DMS 273 (cell line): Measurements from ENCODE around the gene BIRC7.

Experiments used
- DNase-seq: peaks from one replicate; lab custom pipeline; 2025; ENCODE audit not compliant: unreplicated experiment; lab: John Stamatoyannopoulos, UW

BIRC7 gene

DNA sequence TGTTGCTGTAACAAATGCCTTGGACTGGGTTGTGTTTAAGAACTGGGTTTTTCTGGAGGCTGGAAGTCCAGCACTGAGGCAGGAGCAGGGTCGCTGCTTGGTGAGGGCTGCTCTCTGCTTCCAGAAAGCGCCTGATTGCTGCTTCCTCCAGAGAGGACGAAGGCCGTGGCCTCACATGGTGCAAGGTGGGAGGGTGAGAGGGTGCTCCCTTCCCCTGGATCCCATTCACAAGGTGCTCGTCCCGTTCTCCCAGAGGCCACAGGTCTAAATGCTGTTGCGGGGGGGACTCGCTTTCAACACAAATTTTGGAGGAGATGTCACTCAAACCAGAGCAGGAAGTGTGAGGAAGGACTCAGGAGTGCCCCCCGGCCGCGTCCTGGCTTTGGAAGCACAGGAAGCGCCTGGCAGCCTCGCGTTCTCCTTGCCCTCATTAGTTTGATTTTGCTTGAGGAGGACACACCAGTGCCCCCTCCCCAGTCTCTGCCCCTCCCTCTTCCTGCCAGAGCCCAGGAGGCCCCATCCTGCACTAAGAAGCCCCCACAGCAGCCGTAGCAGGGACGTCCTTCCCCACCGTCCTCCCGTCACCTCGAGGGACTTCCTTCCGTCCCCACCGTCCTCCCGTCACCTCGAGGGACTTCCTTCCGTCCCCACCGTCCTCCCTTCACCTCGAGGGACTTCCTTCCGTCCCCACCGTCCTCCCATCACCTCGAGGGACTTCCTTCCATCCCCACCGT is 26.3 kb downstream of the BIRC7 start:
- DNase-seq, result no peak

DNA sequence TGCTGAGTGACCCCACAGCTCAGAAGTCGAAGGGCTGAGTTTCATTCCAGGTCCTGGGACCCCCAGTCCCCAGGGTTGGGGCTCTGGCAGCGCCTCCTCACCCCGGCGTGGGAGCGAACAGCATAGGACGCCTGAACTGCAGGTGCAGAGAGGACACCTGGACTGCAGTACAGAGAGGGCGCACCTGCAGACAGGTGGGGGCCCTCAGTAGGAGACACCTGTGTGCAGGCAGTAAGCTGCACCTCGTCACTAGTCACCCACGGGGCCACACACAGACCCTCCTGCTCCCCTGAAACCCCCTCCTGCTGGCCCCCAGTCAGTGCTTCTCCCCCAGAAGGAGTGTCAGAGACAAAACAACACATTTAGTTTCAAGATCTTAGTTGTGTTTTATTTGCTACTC is 27.1 kb downstream of the BIRC7 start:
- no peak for DNase-seq

DNA sequence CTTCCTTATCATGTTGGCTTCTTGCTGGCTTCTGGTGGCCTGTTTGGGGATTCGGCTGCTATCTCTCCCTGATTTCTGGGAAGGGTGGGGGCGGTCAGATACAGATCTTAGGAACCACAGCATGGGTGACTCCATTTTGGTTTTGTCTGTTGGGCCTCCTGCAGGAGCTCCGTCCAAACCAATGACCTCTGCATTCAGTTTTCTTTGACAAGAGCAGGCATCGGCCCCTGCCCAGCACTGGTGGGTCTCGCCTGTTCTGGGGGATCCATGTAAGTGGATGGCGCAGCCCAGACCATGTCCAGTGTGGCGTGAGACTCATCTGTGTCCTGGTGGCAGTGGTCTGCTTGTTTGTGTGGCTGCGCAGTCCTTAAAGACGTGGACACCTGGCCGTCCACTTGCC is 28.3 kb downstream of the BIRC7 start:
- DNase-seq, result no peak

DNA sequence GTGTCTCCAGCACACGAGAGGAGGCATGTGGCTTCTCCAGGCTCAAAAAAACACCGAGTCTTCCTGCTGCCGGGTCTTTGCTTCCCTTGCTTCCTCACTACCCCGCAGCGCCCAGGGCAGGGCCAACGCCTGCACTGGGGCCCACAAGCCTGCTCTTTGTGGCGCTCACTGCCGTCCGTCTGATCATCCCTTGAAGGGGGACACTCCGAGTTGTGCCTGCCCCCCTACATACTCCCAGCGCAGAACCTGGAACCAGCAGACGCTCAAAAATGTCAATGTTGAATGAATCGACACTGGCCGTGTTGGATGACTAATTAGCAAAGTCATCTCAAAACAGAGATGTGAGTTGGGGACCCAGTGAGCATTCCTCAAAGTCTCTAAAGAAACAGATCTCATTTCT is 28.8 kb downstream of the BIRC7 start:
- DNase-seq, result no peak

DNA sequence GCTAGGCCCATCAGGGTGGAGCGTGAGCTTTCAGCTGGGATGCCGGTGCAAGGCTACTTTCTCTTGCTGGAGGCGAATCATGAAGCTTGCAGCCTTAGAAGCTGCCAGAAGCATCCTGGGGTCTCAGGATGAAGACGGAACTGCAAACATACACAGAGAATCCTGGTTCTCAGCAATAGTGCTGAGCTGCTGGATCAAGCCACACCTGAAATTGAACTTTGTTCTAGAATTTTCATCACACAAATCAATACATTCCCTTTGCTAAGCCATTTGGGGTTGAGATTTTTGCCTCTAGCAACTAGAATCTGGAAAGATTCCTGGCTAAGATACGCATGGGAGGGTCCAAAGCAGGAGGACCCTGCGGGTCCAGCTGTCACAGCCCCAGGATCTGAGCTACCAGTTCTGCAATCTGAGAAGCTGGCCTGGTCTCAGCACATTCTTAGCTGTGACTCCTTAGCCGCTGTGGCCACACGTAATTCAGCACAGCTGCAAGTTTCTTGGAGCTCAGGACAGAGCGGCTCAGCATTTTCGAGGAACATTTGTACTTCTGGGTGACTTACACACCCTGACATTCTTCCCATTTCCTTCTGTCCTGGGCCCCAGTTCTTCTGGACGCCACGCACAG is 30.3 kb downstream of the BIRC7 start:
- DNase-seq, result no peak

DNA sequence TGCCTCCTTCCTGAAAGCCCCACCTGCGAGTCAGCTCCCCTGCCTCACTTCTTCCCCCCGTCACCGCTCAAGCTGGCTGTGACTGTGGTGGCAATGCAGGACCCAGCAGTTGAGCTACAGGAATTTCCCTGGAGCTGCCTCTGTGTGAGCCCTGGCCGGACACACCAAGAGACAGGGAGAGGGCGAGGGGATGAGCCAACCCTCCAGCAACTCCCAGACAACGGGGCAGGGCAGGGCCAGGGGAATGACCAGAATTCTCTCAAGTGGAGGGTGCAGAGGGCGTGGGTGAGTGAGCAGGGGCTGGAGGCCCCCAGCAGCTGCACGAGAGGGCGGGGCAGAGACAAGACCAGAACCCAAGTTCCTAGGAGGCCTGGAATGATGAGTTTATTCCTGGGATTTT is 32.0 kb downstream of the BIRC7 start:
- DNase-seq, result no peak

DNA sequence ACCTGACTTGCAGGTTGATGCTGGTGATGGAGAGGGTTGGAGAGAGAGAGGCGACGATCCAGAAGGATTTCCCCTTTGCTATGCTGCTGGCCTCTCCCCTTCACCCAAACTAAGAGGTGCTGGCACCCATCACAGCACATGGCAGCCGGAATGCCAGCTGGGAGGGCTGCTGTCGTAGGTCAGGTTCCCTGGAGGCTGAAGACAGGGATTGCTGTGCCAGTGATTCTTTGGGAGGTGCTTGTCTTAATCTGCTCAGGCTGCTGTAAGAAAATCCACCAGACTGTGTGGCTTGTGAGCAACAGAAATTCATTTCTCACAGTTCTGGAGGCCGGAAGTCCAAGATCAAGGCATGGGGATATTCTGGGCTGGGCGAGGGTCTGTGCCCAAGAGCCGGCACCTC is 32.6 kb downstream of the BIRC7 start:
- peak; percentile 30 for DNase-seq

DNA sequence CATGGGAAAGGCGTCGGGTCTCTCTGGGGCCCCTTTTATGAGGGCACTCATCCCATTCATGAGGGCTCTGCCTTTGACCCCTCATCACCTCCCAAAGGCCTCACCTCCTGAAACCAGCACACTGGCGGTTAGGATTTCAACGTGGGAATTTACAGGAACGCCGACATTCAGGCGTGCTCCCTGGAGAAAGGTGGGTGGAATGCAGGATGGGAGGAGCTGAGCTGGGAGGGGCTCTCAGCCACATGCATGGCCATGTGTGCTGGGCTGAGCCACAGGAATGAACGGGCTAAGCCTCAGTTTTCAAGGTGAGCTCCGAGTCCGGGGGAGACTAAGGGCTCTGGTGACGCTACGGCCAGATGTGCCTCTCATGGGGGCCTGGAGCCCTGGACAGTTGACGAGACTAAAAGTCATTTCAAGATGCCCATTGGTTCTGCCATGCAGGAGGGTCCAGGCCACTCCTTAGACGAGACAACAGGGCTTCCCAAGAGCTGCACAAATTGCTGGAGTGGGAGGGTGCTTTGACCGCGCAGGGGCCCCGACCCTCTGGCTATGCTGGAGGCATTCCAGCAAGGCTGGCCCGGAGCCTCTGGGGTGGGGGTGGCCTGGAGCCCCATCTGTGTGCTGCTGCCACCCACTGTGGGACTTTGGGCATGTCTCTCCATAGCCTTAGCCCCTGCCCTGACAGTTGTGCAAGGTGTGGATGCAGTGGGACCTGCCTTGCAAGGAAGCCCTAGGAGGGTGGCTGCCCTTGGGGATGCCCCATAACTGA is 33.1 kb downstream of the BIRC7 start:
- DNase-seq, result no peak

DNA sequence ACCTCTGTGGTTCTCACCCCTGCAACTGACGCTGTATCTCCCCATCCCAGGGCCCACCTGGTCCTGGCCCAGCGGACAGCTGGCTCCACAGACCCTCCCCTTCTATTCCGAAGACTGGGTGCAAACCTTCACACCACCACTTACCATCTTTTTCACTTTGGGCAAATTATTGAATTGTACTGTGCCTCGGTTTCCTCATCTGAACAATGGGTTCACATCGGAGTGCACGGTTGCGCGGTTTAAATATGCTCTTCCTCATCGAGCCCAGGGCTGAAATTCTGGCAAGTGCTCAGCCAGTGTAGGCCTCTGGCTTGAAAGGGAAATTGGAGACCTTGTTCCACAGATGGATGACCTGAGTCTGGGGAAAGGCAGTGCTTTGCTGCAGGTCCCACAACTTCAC is 34.0 kb downstream of the BIRC7 start:
- DNase-seq, result no peak

DNA sequence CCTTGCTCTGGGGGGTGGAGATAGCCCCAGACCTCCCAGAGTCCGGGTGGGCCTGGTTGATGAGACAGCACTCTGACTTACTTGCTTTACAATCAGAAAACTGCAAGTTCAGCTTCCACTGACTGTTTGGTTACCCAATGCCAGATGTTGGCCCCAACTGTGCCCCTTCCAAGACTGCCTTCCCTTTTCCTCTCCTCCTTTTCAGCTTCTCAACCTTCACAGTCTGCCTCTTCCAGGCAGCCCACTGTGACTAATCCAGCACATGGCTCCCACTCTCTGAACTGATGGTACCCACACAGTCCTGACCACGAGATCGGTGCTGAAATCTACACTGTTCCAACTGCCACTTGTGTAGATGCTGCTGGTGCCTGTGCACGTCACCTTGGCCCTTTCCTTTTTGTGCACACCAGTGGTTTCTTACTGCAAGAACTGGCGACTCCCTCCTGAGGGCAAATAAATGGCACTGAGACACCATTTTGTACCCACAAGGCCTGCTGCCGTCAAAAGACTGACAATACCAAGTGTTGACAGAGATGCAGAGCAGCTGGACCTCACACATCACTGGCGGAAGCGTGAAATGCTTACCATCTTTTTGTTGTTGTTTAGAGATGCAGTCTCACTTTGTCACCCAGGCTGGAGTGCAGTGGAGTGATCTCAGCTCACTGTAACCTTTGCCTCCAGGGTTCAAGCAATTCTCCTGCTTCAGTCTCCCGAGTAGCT is 35.1 kb downstream of the BIRC7 start:
- no peak for DNase-seq

DNA sequence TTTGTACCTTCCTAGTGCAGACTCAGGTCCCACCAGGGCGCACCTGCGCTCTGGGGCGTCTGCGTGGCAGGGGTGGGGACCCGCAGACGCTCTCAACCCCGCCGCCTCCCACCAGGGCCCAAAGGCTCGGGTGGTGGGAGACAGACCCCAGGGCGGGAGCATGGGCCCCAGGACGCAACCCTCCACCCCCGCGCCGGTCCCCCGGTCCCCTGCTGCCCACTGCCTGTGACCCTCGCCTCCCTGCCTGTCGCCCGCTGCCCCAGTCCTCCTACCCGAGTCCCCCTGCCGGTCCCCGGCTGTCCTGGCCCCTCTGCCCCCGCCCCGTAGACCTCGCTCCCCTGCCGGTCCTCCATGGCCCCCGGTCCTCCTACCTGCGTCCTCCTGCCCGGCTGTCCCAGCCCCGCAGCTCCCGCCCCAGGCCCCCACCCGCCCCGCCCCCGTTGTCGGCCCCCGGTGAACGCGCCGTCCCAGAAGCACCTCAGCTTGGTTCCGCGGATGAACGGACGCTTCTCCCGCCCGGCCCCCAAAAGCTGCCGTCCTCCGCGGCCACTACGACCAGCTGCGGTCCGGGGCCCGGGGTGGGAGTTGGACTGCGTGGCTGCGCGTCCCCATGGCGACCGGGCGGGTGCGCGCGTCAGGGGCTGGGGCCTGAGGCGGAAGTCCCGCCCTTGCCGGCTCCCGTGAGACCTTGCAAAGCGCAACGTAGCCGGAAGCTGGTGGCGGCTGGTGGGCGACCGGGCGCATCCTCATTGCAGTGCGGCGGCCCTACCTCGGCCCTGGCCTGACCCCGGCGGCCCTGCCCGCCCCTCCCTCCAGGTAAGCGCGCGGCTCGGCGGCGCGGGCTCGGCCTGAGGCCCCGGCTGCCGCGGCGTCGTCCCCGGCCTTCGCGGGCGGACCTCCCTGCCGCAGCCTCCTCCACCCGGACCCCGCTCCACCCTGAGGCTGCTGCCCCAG is 36.7 kb downstream of the BIRC7 start, which contains the start of gene ARFGAP1:
ARFGAP1 (plus strand) TSS at position 709 of the 954 bp plus-strand sequence. CDS start 2,768 bp downstream, outside the sequence.
- DNase-seq, result peak; percentile 94

DNA sequence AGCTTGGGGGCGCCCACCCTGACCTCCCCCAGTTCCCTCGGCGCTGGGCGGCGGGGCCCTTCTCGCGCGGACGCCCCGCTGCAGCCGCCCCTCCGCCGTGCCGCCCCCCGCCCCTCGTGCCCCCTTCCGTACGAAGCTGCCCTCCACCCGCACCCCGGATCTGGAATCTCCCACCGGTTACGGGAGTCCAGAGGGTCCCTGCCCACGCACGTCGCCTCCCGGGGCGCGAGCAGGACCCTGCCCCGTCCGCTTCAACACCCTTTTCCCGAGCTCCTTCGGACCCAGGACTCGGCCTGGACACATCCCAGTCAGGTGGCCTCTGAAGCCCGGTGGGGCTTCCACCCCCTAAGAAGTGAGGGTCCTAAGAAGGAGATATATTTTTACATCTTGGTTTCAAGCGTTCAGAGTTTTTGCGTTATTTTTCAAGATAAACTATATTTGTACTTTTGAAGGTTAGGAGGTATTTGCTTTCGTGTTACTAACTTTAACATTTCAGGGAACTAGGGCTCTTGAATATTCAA is 37.4 kb downstream of the BIRC7 start:
- no peak for DNase-seq

DNA sequence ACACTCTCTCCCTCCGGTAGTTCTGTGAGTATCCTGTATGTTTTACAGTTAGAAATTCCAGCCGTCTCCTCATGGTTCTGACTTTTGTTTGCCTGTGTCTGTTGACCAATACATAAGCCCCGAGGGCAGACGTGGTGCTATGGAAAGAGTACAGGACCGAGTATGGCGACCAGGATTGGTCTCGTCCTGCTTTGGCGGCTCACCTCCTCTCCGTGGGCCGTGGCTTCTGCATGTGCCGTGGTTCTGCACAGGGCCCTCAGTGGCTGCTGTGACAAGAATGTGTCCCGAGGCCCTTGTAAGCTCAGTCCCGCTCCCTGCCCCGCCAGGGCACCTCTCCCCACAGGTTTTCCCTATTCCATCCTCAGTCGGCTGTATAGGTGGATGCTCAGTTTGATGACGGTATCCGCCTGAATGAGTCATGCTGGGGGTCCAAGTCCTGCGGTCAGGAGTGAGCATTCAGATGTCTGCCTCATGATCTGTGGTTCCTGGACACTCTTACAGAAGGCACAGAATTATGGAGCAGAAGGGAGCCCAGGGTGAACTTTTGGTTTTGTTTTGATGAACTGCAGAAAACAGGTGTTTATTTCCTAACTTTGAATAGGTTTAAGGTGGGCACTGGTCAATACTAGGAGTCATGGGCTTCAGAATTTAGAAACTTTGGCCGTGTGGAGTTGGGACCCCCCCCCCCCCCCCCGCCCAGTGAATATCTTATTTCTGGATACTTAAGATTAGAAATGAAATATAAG is 38.1 kb downstream of the BIRC7 start:
- no peak for DNase-seq

DNA sequence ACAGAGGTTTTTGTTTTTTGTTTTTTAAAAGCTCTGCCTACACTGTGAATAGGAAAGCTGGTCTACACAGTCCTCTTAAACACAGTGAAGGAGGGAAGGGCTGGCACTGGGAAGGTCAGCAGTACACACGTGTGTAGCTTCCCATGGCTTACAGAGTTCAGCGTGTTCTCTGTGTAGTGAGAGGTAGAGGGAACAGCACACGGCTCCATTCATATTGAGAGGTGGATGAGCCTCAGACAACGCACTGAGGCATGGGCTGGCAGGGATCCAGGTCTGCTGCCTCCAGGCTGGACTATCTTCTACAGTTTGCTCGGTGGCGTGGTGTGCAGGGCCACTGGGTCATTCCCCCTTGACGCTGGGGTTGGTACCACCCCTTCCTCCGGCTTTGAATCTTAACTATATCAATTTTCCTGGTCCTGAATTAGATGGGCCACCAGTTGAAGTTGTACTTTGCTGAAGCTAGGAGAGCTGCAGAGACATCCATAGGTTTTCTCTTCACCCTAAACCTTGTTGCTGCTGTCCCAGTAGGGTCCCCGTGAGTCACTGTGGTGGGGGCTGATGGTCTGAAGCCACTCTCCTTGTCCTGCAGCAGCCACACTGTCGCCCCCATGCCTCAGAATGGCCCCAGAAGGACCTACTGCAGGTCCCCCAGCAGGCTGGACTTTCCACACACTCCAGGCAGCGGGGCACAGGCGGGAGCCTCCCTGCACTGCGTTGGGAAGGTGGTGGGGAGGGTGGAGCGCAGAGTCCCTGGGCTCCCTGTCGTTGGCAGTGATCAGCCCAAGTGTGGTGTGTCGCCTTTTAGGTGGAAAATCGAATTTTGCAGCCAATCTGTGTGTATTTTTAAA is 38.9 kb downstream of the BIRC7 start:
- DNase-seq, result no peak

DNA sequence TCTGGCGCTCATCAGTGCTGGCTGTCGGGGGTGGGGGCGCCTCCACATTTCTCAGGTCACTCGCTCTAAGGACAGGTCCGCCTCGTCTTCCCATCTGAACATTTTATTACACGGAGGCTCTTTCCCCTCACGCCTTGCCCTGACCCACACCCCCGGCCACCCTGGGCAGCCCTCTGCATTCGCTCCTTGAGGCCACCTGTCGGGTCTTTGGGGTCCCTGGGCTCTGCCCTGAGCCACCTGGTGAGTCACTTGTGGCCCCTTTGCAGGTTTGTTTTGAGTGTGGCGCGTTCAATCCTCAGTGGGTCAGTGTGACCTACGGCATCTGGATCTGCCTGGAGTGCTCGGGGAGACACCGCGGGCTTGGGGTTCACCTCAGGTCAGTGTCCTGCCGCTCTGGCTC is 40.1 kb downstream of the BIRC7 start:
- no peak for DNase-seq

DNA sequence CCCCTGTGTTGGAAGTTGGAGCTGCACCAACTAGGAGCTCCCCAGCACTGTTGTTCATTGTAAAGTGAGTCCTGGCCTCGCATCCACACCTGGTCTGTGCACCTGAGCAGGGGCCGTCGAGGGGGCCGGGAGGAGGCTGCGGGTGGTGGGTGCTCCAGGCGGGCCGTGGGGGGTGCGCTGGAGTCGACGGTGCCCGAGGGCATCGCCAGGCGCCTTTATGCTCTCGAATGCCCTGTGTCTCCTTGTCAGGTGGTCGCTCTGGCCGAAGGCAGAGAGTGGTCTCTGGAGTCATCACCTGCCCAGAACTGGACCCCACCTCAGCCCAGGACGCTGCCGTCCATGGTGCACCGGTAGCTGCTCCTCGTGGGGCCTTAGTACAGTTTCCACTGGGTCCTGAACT is 41.3 kb downstream of the BIRC7 start:
- DNase-seq, result no peak

DNA sequence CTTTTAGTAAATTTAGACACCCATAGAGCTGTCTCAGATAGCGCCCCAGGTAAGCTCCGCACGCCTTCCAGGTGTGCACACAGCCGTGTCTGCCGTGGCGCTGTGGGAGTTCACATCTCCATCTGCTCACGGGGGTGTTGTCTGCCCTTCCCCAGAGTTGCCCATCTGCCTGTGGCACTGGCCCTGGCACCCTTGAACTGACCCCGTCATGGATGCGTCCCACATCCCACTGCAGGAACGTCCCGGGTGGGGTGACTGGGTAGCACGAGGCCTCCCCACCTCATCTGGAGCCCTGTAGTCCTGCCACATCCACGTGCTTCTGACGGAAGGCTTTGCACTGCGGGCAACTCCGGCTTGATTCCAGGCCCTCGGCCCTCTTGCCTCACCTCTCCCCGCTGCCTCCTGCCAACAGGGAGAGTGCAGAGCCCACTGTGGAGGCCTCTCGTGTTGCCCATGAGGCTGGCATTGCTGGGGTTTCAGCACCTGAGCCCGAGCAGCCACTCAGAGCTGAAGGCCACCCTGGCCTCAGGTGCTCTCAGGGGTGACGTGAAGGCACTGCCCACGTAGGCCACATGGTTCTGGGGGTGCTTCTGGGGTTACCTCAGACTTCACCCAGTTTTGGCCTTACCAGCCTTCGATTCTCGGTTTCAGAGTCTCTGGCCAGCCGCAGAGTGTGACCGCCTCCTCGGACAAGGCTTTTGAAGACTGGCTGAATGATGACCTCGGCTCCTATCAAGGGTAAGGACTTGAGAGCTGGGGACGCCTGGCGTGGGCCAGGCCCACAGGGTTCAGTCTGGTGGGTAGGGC is 42.0 kb downstream of the BIRC7 start:
- DNase-seq, result no peak

DNA sequence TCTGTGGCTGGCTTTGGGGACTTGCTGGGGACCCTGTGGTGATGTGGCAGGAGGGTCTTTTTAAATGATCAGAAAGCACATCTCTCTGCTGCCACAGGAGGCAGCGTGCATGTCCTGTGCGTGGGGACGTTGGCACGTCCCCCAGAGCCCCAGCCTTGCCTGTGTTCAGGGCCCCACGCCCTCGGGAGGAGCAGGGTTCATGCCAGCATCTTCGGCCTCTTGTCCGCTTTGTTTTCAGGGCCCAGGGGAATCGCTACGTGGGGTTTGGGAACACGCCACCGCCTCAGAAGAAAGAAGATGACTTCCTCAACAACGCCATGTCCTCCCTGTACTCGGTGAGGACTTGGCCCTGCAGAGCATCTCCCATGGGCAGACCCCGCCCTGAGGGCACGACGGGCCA is 43.0 kb downstream of the BIRC7 start:
- no peak for DNase-seq
